Gastroesophageal sphincter (tissue), 4 donors: ENCODE measurements around the gene SETDB1. TPM values are rescaled to one million over a fixed set of nuclear protein-coding genes. Genes with fewer than 3 reads are reported as not detected.
A peak's percentile ranks its signal among the peaks of the same experiment; 100 is the strongest.

Experiments used
- ATAC-seq: fragments of 150-250 bp; one replicate; pipeline ENCODE4 v1.9.1; 2016; ENCODE audit warnings: mild to moderate bottlenecking, moderate library complexity
- H3K27ac ChIP-seq, 4 donors: fragments of 200-600 bp; sonication (generic) in 3 of 4; 1 replicate in 3 of 4; 2 replicates in 1 of 4; pipeline ENCODE4 v1.5.1; 2016 to 2019
- H3K27me3 ChIP-seq: fragments of 200-600 bp; sonication (generic); one replicate; pipeline ENCODE4 v1.5.1; 2019
- H3K36me3 ChIP-seq, 2 donors: fragments of 200-600 bp; sonication (generic); one replicate each; pipeline ENCODE4 v1.5.1; 2019; ENCODE audit warnings: control low read depth in 1 of 2
- H3K4me1 ChIP-seq, 3 donors: fragments of 200-600 bp; sonication (generic); 1 replicate in 2 of 3; 2 replicates in 1 of 3; pipeline ENCODE4 v1.5.1; 2016 to 2019; ENCODE audit warnings: control low read depth in 2 of 3
- H3K4me3 ChIP-seq, 2 donors: fragments of 200-600 bp; sonication (generic); one replicate each; pipeline ENCODE4 v1.5.1; 2019; ENCODE audit warnings: mild to moderate bottlenecking in 1 of 2, moderate library complexity in 1 of 2
- H3K9me3 ChIP-seq, 3 donors: fragments of 200-600 bp; sonication (generic); one replicate each; pipeline ENCODE4 v1.5.1; 2017 to 2019; ENCODE audit warnings: control low read depth in 2 of 3
- CTCF ChIP-seq, 4 experiments: fragments of 200-600 bp in 2 of 4; fragments of 450-650 bp in 2 of 4; sonication (generic) in 1 of 4; IDR thresholded peaks; one replicate each; pipeline ENCODE4 v1.5.1; 2017 to 2019; ENCODE audit warnings: antibody characterized with exemption in 4 of 4, mild to moderate bottlenecking in 2 of 4, moderate library complexity in 2 of 4
- EP300 ChIP-seq: sonication (generic); formaldehyde crosslinking; IDR thresholded peaks from one replicate; pipeline ENCODE4 v1.6.1; 2017; ENCODE audit warnings: antibody characterized with exemption, mild to moderate bottlenecking
- POLR2A ChIP-seq, 2 donors: fragments of 450-650 bp; IDR thresholded peaks; one replicate each; pipeline ENCODE4 v1.6.1; 2017; ENCODE audit warnings: antibody characterized with exemption in 2 of 2, mild to moderate bottlenecking in 2 of 2, moderate library complexity in 1 of 2
- POLR2AphosphoS5 ChIP-seq: sonication (generic); formaldehyde crosslinking; IDR thresholded peaks from one replicate; pipeline ENCODE4 v1.6.1; 2017; ENCODE audit warnings: antibody characterized with exemption
- WGBS, 2 donors: methylation state at CpG; one replicate each; pipeline ENCODE4 v1.1.5; 2018; ENCODE audit warnings: low coverage in 1 of 2; 5-methylcytosine and 5-hydroxymethylcytosine counted together
- total RNA-seq, 4 donors: library from RNA; depleted of rRNA; stranded (reverse); fragments of >200 nt; gene quantifications; one replicate each; pipeline ENCODE4 v1.1.0, GENCODE V29; 2016

The SETDB1 gene
- total RNA-seq, 4 donors from 2014 or later: 21.9 to 32.2 (median 28.7) TPM

DNA sequence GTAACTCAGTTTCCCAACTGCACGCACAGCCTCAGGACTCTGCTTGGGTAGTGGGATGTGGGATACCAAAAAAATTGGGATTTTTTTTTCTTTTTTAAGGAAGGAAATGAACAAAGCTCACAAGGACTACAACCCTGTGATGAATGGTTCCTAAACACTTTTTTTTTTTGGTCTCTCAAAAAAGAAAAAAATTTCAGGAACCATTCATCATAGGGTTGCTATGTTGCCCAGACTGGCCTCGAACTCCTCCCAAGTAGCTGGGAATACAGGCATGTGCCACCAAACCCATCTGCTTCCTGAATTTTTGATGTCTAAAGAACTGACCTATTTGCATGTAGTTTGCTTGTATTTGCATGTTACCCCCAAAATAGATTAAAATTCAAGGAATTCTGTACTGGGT lies 73.8 kb downstream of the SETDB1 start:
- Histone ChIP-seq H3K36me3 (peaks cover 0 to 63% of the 10 kb centered on the region in 2 donors), H3K4me1 (peaks cover 0 to 46% (median 30%) of the 10 kb centered on the region in 3 donors), H3K27me3 (no peaks in the 10 kb centered on the region), H3K4me3 (no peak overlapping the region), H3K27ac (no peak overlapping the region), H3K9me3 (no peaks in the 10 kb centered on the region)
- WGBS, 2 donors: 88% methylated on average over 2 of the region's 2 CpGs
- TF ChIP-seq CTCF (IDR thresholded peaks at IDR 0.05): no peak
- TF ChIP-seq POLR2AphosphoS5: no peak
- TF ChIP-seq POLR2A (IDR thresholded peaks at IDR 0.05): no peak
- no peak for TF ChIP-seq EP300
- no peak for ATAC-seq

DNA sequence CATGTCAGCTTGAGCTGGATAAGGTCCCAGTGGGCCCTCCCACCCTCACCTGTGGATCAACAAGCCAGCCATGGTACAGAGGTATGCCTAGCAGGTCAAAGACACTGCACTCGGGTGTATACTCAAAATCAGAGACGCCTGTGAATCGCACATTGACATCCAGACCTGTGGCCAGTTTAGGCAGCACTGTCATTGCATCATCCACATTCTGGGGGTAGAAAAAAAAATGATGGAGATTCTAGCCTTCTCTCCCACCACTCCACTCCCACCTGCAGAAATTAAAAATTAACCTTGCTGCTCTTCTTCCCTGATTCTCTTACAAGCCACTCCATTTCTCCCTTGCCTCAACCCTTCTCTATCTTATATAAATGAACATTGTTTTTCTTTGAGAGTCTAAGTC lies 74.2 kb downstream of the SETDB1 start:
- Histone ChIP-seq H3K4me1 (peaks cover 0 to 46% (median 33%) of the 10 kb centered on the region in 3 donors), H3K27ac (no peak overlapping the region), H3K4me3 (no peak overlapping the region), H3K36me3 (peaks cover 0 to 63% of the 10 kb centered on the region in 2 donors), H3K27me3 (no peaks in the 10 kb centered on the region), H3K9me3 (no peaks in the 10 kb centered on the region)
- no peak for TF ChIP-seq CTCF (IDR thresholded peaks at IDR 0.05)
- no peak for ATAC-seq
- 94 to 96% methylated on average over 3 of the region's 3 CpGs for WGBS, 2 donors

DNA sequence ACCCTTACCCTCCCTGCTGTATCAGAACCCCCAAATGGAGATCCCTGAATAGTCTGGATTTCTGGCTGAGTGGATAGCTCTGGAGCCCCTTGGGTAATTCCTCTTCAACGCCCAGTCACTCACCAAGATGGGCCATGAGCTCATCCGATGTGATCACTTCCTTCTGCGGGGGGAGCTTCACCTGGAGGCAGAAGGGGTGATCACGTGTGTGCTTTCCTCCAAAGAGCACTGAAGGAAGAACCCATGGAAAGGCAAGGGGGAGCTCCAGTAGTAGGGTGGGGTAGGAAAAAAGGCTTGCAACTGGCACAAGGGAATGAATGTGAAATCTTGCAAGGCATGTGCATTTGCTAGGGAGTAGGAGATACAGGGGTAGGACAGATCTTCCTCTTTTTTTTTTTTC lies 75.4 kb downstream of the SETDB1 start:
- H3K36me3 ChIP-seq: peaks cover 0 to 61% of the 10 kb centered on the region in 2 donors
- no peak for ATAC-seq
- H3K4me3 ChIP-seq: no peak overlapping the region
- H3K27me3 ChIP-seq: no peaks in the 10 kb centered on the region
- H3K9me3 ChIP-seq: no peaks in the 10 kb centered on the region
- TF ChIP-seq CTCF (IDR thresholded peaks at IDR 0.05) (no peak), POLR2A (IDR thresholded peaks at IDR 0.05) (no peak), EP300 (no peak), POLR2AphosphoS5 (no peak)
- H3K4me1 ChIP-seq: peaks cover 0 to 41% (median 29%) of the 10 kb centered on the region in 3 donors
- peak overlapping the region in 1 of 4 donors; percentile 9 for H3K27ac ChIP-seq
- WGBS, 2 donors: no CpG with 5 or more reads among the region's 4 CpGs

DNA sequence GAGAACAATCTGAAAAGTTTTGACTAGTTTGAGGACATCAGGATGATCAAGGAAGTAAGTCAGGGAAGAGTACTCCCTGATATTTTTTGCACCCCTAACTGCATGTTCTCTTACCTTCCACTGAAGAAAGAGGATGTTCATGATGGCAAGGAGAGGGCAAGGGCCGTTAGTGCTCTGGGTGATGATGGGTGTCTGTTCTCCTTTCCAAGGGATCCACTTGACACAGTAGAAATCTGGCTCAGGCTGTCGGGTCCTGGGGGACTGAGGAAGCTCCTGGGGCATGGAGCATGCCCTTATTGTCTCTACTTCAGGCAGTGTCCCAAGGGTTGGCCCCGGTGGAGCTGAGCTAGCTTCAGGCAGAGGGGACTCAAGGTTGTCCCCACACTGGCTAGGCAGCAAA lies 75.9 kb downstream of the SETDB1 start:
- Histone ChIP-seq H3K27ac (peak overlapping the region in 2 of 4 donors; percentile 17 to 48), H3K27me3 (no peaks in the 10 kb centered on the region), H3K36me3 (peaks cover 0 to 56% of the 10 kb centered on the region in 2 donors), H3K9me3 (no peaks in the 10 kb centered on the region), H3K4me3 (no peak overlapping the region), H3K4me1 (peaks cover 0 to 44% (median 32%) of the 10 kb centered on the region in 3 donors)
- no peak for ATAC-seq
- no peak for TF ChIP-seq POLR2A (IDR thresholded peaks at IDR 0.05)
- TF ChIP-seq POLR2AphosphoS5: no peak
- no peak for TF ChIP-seq CTCF (IDR thresholded peaks at IDR 0.05)
- TF ChIP-seq EP300: no peak
- WGBS, 2 donors: 93% methylated on average over 2 of the region's 3 CpGs; no CpG with 5 or more reads in 1 of the 2 donors

GRCh38 chr1:151002611-151003010 lies 76.4 kb downstream of the SETDB1 start:
- no peaks in the 10 kb centered on the region for H3K27me3 ChIP-seq
- ATAC-seq: no peak
- H3K36me3 ChIP-seq: peaks cover 0 to 51% of the 10 kb centered on the region in 2 donors
- TF ChIP-seq CTCF (IDR thresholded peaks at IDR 0.05) (no peak), EP300 (no peak), POLR2A (IDR thresholded peaks at IDR 0.05) (no peak), POLR2AphosphoS5 (no peak)
- no peaks in the 10 kb centered on the region for H3K9me3 ChIP-seq
- peaks cover 0 to 50% (median 37%) of the 10 kb centered on the region in 3 donors for H3K4me1 ChIP-seq
- WGBS, 2 donors: 6 to 21% methylated on average over 2 of the region's 2 CpGs
- H3K27ac ChIP-seq: peak overlapping the region in 2 of 4 donors; percentile 47 to 48
- H3K4me3 ChIP-seq: peak overlapping the region in 1 of 2 donors; percentile 65
